HG03196 (cell line): ENCODE results near the gene CCDC57.

ENCODE experiments used
- ATAC-seq: cut with Tn5 transposase; IDR thresholded peaks from one replicate; pipeline ENCODE4 v1.9.1; 2021; ENCODE audit not compliant: unreplicated experiment

CCDC57 gene

GRCh38 chr17:82064433-82065192 lies 148.0 kb downstream of the CCDC57 start:
- no peak for ATAC-seq

- no peak for ATAC-seq
Observed at GRCh38 chr17:82063424-82064415, 148.9 kb downstream of the CCDC57 start.

DNA sequence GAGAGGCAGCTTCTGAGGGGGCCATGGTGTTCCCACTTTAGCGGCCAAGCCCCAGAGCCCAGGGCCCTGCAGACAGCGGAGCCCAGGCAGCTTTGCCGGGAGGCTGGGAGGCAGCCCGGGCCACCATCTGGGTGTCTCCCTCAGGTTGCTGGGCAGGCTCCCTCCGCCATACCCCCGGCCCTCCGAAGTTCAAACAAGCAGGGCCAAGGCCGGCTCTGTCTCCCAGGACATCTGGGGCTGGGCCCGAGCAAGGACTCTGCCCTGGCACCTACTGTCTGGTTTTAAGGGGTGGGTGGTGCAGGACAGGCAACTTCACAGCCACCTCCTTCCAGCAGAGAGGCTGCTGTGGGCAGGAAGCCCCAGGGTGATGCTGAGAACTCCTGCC lies 149.7 kb downstream of the CCDC57 start:
- ATAC-seq = no peak

- ATAC-seq = no peak
Observed at GRCh38 chr17:82062076-82062983, 150.3 kb downstream of the CCDC57 start.

DNA sequence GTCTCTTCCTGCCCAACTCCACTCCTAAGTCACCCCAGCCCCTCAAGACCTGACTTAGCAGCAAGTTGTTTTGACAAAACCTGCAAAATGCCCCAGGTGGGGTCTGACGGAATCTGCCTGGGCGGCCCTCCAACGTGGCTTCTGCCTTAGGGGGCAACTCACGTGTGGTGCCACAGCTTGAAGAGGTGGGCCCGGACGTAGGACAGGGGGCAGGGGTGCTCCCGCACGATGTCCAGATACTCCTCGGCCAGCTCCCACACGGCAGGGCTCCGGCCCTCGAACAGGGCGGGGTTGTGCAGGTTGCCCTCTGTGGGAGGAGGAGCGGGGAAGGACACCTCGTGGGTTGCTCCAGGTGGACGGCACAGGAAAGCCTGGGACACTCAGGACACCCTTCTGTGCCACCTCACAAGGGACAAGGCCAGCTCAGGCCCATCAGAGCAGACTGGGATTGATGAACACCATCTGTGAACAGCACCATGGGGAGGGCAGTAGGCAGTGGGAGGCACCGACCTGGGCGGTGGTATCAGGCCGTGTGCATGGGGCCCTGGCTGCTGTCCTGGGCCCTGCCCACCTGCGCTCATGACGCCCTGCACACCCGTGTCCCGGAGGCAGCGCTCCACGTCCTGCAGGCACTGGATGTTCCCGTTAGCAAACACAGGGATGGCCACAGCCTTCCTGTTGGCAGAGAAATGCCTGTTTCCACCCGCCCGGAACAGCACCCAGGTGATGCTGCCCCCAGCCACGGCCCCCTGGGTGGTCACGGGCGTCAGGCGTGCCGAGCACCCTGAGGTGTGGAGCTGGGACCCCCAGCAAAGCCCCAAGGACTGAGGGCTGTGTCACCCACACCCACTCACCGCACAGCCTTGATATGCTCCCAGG lies 151.4 kb downstream of the CCDC57 start:
- no peak for ATAC-seq

- ATAC-seq = no peak
Observed at GRCh38 chr17:82060614-82061013, 152.0 kb downstream of the CCDC57 start.

DNA sequence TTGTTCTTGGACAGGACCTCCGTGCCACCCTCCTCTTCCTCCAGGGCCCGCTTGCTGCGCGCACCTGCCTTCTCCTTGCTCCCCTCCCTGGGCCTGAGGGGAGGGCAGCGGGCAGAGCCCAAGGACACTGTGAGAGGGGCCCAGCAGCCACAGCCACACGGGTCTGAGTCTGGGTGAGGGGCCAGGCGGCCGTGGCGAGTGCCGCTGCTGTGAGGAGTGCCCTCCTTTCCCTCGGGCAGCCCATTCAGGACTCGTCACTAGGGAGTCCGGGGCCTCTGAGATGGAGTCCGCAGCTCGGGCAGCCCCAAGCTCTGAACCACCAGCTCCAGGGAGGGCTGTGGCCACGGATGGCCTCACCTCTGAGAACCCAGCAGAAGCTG lies 152.7 kb downstream of the CCDC57 start:
- no peak for ATAC-seq

GRCh38 chr17:82059272-82060000 lies 153.2 kb downstream of the CCDC57 start:
- ATAC-seq = no peak

GRCh38 chr17:82058855-82059249 lies 153.8 kb downstream of the CCDC57 start:
- ATAC-seq = no peak

- ATAC-seq = no peak
Observed at GRCh38 chr17:82058230-82058854, 154.3 kb downstream of the CCDC57 start.

- ATAC-seq = no peak
Observed at GRCh38 chr17:82056729-82057621, 155.7 kb downstream of the CCDC57 start.

GRCh38 chr17:82055965-82056728 lies 156.5 kb downstream of the CCDC57 start:
- no peak for ATAC-seq

DNA sequence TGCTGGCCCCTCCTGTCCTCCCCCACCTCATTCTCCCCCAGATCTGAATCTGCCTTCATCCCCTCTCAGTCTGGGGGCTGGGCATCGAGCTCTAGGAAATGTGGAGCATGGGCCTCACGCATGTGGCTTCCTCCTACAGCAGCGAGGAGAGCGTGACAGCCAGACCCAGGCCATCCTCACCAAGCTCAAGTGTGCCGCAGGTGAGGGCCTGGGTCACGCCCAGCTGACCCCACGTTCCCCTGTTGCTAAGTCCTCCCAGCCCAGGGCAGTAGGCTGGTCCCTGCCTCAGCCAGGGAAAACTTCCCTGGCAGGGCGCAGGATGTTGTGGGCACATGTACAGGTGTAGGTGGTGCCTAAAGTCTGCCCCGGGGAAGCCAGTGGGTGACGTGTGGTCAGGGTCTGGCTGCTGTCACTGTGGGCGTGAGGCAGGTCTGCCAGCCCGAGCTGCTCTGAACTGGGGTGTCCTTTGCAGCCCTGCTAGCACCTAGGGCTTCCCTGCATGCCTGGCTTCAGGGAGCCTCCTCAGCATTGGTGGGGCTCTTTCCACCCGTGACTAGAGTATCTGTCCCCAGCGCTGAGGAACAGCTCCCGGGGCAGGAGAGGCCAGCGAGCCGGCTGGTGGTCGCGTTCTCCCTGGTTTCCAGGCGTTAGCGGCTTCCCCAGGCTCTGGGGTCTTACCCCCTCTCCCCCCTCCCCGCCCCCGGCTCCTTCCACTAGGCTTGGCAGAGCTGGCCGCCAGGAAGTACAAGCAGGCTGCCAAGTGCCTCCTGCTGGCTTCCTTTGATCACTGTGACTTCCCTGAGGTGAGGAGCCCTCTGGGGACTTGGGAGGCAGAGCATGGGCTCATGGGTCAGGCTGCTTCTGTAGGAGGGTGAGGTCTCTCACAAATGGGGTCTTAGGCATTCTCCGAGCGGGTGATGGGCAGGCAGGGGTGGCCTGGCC lies 157.3 kb downstream of the CCDC57 start:
- no peak for ATAC-seq

GRCh38 chr17:82054351-82055022 lies 158.2 kb downstream of the CCDC57 start:
- ATAC-seq = no peak

GRCh38 chr17:82053556-82054263 lies 158.9 kb downstream of the CCDC57 start:
- ATAC-seq = no peak
